HEK293 (cell line): Measurements from ENCODE around the gene NOX4.
"Not testable (repeated sequence)": the region's sequence is repeated elsewhere in the genome, so short reads cannot be mapped to it uniquely, and the experiment has no call there.

Experiments
- CTCF ChIP-seq: fragments of 450-650 bp; formaldehyde crosslinking; IDR thresholded peaks from 2 replicates; pipeline ENCODE4 v1.5.1; 2016; ENCODE audit warnings: missing biosample characterization, missing genetic modification characterization
- GFI1B ChIP-seq: fragments of 450-650 bp; formaldehyde crosslinking; IDR thresholded peaks from 2 replicates; pipeline ENCODE4 v1.5.1; 2016; ENCODE audit warnings: missing biosample characterization, missing genetic modification characterization
- SCRT1 ChIP-seq: fragments of 450-650 bp; formaldehyde crosslinking; IDR thresholded peaks from 2 replicates; pipeline ENCODE4 v1.5.1; 2016; ENCODE audit warnings: missing biosample characterization, missing genetic modification characterization, borderline replicate concordance
- ZBTB20 ChIP-seq: fragments of 450-650 bp; formaldehyde crosslinking; IDR thresholded peaks from 2 replicates; pipeline ENCODE4 v1.5.1; 2016; ENCODE audit warnings: missing biosample characterization, missing genetic modification characterization
- ZNF239 ChIP-seq: fragments of 450-650 bp; formaldehyde crosslinking; IDR thresholded peaks from 2 replicates; pipeline ENCODE4 v1.5.1; 2016; ENCODE audit warnings: missing biosample characterization, missing genetic modification characterization
- ZNF266 ChIP-seq: fragments of 450-650 bp; formaldehyde crosslinking; IDR thresholded peaks from 2 replicates; pipeline ENCODE4 v1.5.1; 2016; ENCODE audit warnings: missing biosample characterization, missing genetic modification characterization, low read depth
- ZNF433 ChIP-seq: fragments of 450-650 bp; formaldehyde crosslinking; IDR thresholded peaks from 2 replicates; pipeline ENCODE4 v1.5.1; 2016; ENCODE audit warnings: missing biosample characterization, missing genetic modification characterization, low read depth
- ZNF629 ChIP-seq: fragments of 450-650 bp; formaldehyde crosslinking; IDR thresholded peaks from 2 replicates; pipeline ENCODE4 v1.5.1; 2017; ENCODE audit warnings: missing biosample characterization, missing genetic modification characterization
- ZNF785 ChIP-seq: fragments of 450-650 bp; formaldehyde crosslinking; IDR thresholded peaks from 2 replicates; pipeline ENCODE4 v1.5.1; 2016; ENCODE audit warnings: missing biosample characterization, missing genetic modification characterization
- ZNF830 ChIP-seq: fragments of 450-650 bp; IDR thresholded peaks from 2 replicates; pipeline ENCODE4 v1.5.0; 2018; ENCODE audit warnings: missing biosample characterization, missing genetic modification characterization, low read depth, mild to moderate bottlenecking, moderate library complexity
- TF ChIP-seq, protein P1 (sequence below): fragments of 450-650 bp; formaldehyde crosslinking; IDR thresholded peaks from 2 replicates; pipeline ENCODE4 v1.5.1; 2016; ENCODE audit warnings: missing biosample characterization, missing genetic modification characterization
- TF ChIP-seq, protein P2 (sequence below): fragments of 450-650 bp; formaldehyde crosslinking; IDR thresholded peaks from 2 replicates; pipeline ENCODE4; 2016; ENCODE audit warnings: missing biosample characterization, missing genetic modification characterization
- TF ChIP-seq, protein P3 (sequence below): fragments of 450-650 bp; formaldehyde crosslinking; IDR thresholded peaks from 2 replicates; pipeline ENCODE4 v1.5.1; 2016; ENCODE audit warnings: missing biosample characterization, missing genetic modification characterization
- TF ChIP-seq, protein P4 (sequence below): fragments of 450-650 bp; formaldehyde crosslinking; IDR thresholded peaks from 2 replicates; pipeline ENCODE4 v1.5.1; 2016; ENCODE audit warnings: missing biosample characterization, missing genetic modification characterization

GRCh38 chr11:89303029-89303428 lies 188.1 kb downstream of the NOX4 start:
- TF ChIP-seq, protein P1, sequence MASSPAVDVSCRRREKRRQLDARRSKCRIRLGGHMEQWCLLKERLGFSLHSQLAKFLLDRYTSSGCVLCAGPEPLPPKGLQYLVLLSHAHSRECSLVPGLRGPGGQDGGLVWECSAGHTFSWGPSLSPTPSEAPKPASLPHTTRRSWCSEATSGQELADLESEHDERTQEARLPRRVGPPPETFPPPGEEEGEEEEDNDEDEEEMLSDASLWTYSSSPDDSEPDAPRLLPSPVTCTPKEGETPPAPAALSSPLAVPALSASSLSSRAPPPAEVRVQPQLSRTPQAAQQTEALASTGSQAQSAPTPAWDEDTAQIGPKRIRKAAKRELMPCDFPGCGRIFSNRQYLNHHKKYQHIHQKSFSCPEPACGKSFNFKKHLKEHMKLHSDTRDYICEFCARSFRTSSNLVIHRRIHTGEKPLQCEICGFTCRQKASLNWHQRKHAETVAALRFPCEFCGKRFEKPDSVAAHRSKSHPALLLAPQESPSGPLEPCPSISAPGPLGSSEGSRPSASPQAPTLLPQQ (tag by site-specific recombination): not testable (repeated sequence)
- TF ChIP-seq, protein P2, sequence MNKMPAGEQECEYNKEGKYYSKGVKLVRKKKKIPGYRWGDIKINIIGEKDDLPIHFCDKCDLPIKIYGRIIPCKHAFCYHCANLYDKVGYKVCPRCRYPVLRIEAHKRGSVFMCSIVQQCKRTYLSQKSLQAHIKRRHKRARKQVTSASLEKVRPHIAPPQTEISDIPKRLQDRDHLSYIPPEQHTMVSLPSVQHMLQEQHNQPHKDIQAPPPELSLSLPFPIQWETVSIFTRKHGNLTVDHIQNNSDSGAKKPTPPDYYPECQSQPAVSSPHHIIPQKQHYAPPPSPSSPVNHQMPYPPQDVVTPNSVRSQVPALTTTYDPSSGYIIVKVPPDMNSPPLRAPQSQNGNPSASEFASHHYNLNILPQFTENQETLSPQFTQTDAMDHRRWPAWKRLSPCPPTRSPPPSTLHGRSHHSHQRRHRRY (tag by site-specific recombination): not testable (repeated sequence)
- TF ChIP-seq CTCF; ZNF239 (tag by site-specific recombination); ZBTB20 (tag by site-specific recombination); GFI1B; SCRT1; ZNF785 (tag by site-specific recombination); ZNF433 (tag by site-specific recombination); ZNF830; ZNF266 (tag by site-specific recombination); ZNF629: not testable (repeated sequence)
- TF ChIP-seq, protein P3, sequence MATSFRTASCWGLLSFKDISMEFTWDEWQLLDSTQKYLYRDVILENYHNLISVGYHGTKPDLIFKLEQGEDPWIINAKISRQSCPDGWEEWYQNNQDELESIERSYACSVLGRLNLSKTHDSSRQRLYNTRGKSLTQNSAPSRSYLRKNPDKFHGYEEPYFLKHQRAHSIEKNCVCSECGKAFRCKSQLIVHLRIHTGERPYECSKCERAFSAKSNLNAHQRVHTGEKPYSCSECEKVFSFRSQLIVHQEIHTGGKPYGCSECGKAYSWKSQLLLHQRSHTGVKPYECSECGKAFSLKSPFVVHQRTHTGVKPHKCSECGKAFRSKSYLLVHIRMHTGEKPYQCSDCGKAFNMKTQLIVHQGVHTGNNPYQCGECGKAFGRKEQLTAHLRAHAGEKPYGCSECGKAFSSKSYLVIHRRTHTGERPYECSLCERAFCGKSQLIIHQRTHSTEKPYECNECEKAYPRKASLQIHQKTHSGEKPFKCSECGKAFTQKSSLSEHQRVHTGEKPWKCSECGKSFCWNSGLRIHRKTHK (tag by site-specific recombination): not testable (repeated sequence)
- TF ChIP-seq, protein P4, sequence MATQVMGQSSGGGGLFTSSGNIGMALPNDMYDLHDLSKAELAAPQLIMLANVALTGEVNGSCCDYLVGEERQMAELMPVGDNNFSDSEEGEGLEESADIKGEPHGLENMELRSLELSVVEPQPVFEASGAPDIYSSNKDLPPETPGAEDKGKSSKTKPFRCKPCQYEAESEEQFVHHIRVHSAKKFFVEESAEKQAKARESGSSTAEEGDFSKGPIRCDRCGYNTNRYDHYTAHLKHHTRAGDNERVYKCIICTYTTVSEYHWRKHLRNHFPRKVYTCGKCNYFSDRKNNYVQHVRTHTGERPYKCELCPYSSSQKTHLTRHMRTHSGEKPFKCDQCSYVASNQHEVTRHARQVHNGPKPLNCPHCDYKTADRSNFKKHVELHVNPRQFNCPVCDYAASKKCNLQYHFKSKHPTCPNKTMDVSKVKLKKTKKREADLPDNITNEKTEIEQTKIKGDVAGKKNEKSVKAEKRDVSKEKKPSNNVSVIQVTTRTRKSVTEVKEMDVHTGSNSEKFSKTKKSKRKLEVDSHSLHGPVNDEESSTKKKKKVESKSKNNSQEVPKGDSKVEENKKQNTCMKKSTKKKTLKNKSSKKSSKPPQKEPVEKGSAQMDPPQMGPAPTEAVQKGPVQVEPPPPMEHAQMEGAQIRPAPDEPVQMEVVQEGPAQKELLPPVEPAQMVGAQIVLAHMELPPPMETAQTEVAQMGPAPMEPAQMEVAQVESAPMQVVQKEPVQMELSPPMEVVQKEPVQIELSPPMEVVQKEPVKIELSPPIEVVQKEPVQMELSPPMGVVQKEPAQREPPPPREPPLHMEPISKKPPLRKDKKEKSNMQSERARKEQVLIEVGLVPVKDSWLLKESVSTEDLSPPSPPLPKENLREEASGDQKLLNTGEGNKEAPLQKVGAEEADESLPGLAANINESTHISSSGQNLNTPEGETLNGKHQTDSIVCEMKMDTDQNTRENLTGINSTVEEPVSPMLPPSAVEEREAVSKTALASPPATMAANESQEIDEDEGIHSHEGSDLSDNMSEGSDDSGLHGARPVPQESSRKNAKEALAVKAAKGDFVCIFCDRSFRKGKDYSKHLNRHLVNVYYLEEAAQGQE (tag by site-specific recombination): not testable (repeated sequence)
